ENCODE data around the gene RFX7. TPM values are rescaled to one million over a fixed set of nuclear protein-coding genes. Genes with fewer than 3 reads are reported as not detected.
A peak's percentile ranks its signal among the peaks of the same experiment; 100 is the strongest.

RFX7 gene
- polyA plus RNA-seq, 1 experiment: 9.1 TPM

- no peaks in the 10 kb centered on the region for H3K9me3 ChIP-seq (ENCODE audit: control insufficient read depth, insufficient read depth, low read length)
- ChIA-PET POLR2A (no interaction called here), CTCF (interaction anchor here (0.6 to 3.8 kb wide), 3 partner anchors 177 to 475 kb away, joined by 3 to 62 read pairs (median 4); no protein-coding TSS in a partner anchor)
- H3K27ac ChIP-seq (ENCODE audit: low read depth, low read length): no peak overlapping the region
- no peaks in the 10 kb centered on the region for H3K27me3 ChIP-seq (ENCODE audit: control insufficient read depth, insufficient read depth, low read length)
- no peak overlapping the region for H3K4me3 ChIP-seq (ENCODE audit: low read depth, low read length)
- no peak for DNase-seq (ENCODE audit: low read depth, low spot score)
- no peak for TF ChIP-seq CTCF (IDR thresholded peaks at IDR 0.05; ENCODE audit: low read depth, low read length)
Observed at GRCh38 chr15:56247266-56247665, 3.6 kb upstream of the RFX7 start.

GRCh38 chr15:56245871-56246814 lies 2.5 kb upstream of the RFX7 start:
- ChIA-PET POLR2A (interaction anchor here (0.6 kb wide), 1 partner anchor 42 kb away, joined by 3 read pairs; no protein-coding TSS in a partner anchor), CTCF (interaction anchor here (0.6 to 2.4 kb wide), 28 partner anchors 8 to 885 kb away, joined by 3 to 19 read pairs (median 4); no protein-coding TSS in a partner anchor)
- Histone ChIP-seq H3K27me3 (ENCODE audit: control insufficient read depth, insufficient read depth, low read length) (no peaks in the 10 kb centered on the region), H3K9me3 (ENCODE audit: control insufficient read depth, insufficient read depth, low read length) (no peaks in the 10 kb centered on the region), H3K4me3 (ENCODE audit: low read depth, low read length) (peak overlapping the region; percentile 31), H3K27ac (ENCODE audit: low read depth, low read length) (no peak overlapping the region)
- peak; percentile 100 for TF ChIP-seq CTCF (IDR thresholded peaks at IDR 0.05; ENCODE audit: low read depth, low read length)
- DNase-seq (ENCODE audit: low read depth, low spot score): peak; percentile 52

GRCh38 chr15:56244811-56245576 lies 1.3 kb upstream of the RFX7 start:
- Histone ChIP-seq H3K27me3 (ENCODE audit: control insufficient read depth, insufficient read depth, low read length) (no peaks in the 10 kb centered on the region), H3K27ac (ENCODE audit: low read depth, low read length) (peak overlapping the region; percentile 49), H3K4me3 (ENCODE audit: low read depth, low read length) (peak overlapping the region; percentile 75), H3K9me3 (ENCODE audit: control insufficient read depth, insufficient read depth, low read length) (no peaks in the 10 kb centered on the region)
- POLR2A ChIA-PET: no interaction called here
- DNase-seq (ENCODE audit: low read depth, low spot score): no peak
- no peak for TF ChIP-seq CTCF (IDR thresholded peaks at IDR 0.05; ENCODE audit: low read depth, low read length)
- CTCF ChIA-PET: interaction anchor here (0.6 to 2.4 kb wide), 31 partner anchors 9 to 1115 kb away, joined by 3 to 19 read pairs (median 4); no protein-coding TSS in a partner anchor

- no peaks in the 10 kb centered on the region for H3K9me3 ChIP-seq (ENCODE audit: control insufficient read depth, insufficient read depth, low read length)
- peak overlapping the region; percentile 75 for H3K4me3 ChIP-seq (ENCODE audit: low read depth, low read length)
- DNase-seq (ENCODE audit: low read depth, low spot score): peak; percentile 23
- H3K27me3 ChIP-seq (ENCODE audit: control insufficient read depth, insufficient read depth, low read length): no peaks in the 10 kb centered on the region
- POLR2A ChIA-PET: interaction anchor here (0.6 kb wide), 1 partner anchor 97 kb away, joined by 3 read pairs; no protein-coding TSS in a partner anchor
- peak overlapping the region; percentile 49 for H3K27ac ChIP-seq (ENCODE audit: low read depth, low read length)
- no peak for TF ChIP-seq CTCF (IDR thresholded peaks at IDR 0.05; ENCODE audit: low read depth, low read length)
- CTCF ChIA-PET: interaction anchor here (0.6 to 2.4 kb wide), 13 partner anchors 8 to 1115 kb away, joined by 3 to 19 read pairs (median 4); no protein-coding TSS in a partner anchor
Observed at GRCh38 chr15:56244038-56244810, 545 bp upstream of the RFX7 start.
